GM12874 (cell line): ENCODE results near the gene ZNF606.

ENCODE experiments used
- TF ChIP-seq, protein P1 (sequence below): IDR thresholded peaks from 2 replicates; pipeline ENCODE4 v1.5.1; 2011; ENCODE audit warnings: low read depth, mild to moderate bottlenecking, control low read depth, low read length, moderate library complexity; ENCODE audit not compliant: insufficient read depth

ZNF606 gene

DNA sequence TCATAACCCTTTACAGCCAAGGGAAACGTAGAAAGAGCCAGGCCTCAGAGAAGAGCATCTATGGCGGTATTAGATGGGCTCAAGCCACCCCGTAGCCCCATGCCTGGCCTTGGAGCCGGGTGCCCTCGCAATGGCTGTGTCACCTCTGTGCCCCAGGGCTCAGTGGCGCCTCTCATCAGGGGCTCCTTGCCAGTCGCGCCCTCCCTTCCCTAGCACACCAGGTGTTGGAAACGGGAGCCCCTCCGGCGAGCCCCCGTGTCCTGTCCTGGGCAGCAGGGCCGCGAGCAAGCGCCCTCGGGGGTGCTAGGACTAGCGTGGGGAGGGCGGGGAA lies 55.6 kb downstream of the ZNF606 start:
- TF ChIP-seq, protein P1, sequence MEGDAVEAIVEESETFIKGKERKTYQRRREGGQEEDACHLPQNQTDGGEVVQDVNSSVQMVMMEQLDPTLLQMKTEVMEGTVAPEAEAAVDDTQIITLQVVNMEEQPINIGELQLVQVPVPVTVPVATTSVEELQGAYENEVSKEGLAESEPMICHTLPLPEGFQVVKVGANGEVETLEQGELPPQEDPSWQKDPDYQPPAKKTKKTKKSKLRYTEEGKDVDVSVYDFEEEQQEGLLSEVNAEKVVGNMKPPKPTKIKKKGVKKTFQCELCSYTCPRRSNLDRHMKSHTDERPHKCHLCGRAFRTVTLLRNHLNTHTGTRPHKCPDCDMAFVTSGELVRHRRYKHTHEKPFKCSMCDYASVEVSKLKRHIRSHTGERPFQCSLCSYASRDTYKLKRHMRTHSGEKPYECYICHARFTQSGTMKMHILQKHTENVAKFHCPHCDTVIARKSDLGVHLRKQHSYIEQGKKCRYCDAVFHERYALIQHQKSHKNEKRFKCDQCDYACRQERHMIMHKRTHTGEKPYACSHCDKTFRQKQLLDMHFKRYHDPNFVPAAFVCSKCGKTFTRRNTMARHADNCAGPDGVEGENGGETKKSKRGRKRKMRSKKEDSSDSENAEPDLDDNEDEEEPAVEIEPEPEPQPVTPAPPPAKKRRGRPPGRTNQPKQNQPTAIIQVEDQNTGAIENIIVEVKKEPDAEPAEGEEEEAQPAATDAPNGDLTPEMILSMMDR, result no peak

DNA sequence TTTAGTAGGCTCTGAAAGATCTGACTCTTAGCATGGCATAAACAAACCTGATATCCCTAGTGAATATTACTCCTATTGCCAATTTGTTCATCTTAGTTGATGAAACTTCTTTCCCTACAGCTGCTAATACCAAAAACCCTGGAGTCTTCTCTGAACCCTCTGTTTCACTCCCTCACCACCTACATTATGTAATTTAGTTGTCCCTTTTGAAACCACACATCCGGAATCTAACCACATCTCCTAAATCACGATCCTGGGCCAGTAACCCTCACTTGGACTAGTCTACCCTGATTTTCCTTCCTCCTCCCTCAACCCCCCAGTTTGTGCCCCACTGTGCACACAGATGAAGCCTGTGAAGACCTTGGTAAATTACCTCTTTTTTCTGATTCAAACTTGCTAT lies 56.3 kb downstream of the ZNF606 start:
- TF ChIP-seq, protein P1, result no peak

DNA sequence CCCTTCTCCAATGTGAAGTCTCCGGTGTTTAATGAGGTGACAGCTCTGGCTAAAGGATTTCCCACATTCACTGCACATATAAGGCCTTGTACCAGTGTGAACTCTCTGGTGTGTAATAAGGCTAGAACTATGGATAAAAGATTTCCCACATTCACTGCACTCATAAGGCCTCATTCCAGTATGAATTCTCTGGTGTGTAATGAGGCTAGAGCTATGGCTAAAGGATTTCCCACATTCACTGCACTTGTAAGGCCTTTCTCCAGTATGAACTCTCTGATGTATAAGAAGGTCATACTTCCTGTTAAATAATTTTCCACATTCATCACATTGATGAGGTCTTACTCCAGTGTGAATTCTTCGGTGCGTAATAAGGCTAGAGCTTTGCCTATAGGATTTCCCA lies 61.0 kb downstream of the ZNF606 start:
- TF ChIP-seq, protein P1, result no peak

DNA sequence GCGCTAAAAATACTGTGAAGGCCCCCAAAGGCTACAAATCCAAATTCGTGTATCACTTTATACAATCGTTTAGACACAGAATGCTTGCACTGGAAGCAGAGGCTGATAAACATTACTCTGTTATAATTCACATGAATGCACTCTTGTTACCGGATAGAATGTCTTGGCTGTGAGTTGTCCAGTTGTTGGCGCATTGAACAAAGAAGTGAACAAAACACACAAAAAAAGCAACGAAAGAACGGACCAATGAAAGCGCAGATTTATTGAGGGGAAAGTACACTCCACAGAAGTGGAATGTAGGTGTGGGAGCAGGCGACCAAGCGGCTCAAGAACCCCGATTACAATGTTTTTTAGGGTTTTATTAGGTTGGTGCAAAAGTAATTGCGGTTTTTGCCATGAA lies 66.9 kb downstream of the ZNF606 start:
- TF ChIP-seq, protein P1, result no peak

DNA sequence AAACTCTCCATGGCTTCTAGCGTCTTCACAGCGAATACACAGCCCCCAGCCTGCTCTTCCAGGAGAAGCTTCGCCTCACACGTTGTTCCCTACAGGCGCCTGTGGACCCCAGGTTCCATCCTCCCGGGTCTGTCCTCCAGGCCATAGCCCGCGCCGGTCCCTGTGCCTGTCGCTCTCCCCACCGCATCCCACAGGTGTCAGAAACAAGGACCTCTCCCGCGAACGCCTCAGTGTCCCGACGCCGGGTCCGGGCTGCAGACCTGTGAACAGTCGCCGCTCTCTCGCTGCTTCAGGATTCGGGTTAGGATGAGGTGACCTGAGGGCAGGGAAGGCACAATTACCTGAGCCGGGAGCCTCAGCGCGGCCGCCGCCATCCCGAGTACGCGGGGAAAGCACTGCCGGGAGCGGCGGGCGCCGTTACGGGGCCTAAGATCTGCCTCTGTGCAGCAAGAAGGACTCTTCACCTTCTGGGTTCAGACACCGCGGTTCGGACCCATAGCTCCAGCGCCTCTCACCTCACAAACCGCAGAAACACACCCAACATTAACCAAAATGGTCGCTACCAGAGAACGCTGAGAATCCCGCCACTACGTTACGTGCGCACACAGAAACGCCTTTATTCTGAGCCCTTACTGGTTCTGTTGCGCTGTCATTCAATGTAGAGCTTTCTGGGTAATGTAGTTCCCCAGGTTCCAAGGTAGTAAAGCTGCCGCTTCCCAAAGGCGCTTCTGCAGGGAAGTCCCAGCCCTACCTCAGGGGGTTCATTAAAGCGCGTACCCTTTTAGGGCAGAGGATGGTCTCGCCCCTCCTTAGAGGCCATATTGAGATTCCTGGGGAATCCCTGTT lies 67.6 kb downstream of the ZNF606 start, which contains the start of gene ZNF418:
ZNF418 (minus strand) TSS at position 583 of the 846 bp plus-strand sequence. CDS start 1,580 bp downstream, outside the sequence.
- TF ChIP-seq, protein P1, result no peak

DNA sequence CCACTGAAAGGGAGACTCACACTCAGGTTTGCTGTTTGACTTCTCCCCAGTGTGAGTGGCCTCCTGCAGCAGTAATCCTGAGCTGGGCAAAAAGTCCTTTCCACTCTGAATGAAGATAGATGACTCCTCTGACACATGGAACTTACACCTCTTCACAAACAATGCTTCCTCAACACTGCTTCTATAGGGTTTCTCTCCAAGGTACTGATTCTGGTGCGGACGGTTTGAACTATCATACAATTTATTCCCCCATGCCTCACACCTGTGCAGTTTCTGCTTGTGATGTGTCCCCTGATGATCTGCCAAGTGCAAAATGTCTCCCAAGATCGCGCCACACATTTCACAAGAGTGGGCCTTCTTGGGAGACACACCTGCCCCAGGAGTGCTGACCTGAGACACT lies 75.0 kb downstream of the ZNF606 start:
- TF ChIP-seq, protein P1, result no peak
